Heart left ventricle (tissue), 13 donors: ENCODE results near the gene AFF3.

Source experiments
- CTCF ChIP-seq, 12 donors: fragments of 200-600 bp; sonication (generic) in 4 of 12; IDR thresholded peaks; one replicate each; pipeline versions ENCODE4 v1.5.0 to v1.8.0; 2018 to 2022; ENCODE audit warnings: antibody characterized with exemption in 12 of 12, mild to moderate bottlenecking in 5 of 12
- POLR2A ChIP-seq, 2 donors: fragments of 450-650 bp; IDR thresholded peaks; one replicate each; pipeline ENCODE4 v1.6.1; 2017; ENCODE audit warnings: antibody characterized with exemption in 2 of 2, mild to moderate bottlenecking in 2 of 2, moderate library complexity in 2 of 2
- donor health status: ischemic (EF 13 %, LVEDD 7.1; RV severe dilation, severe dysfunction).
- donor health status: DM: no; HTN: yes; CAD: no.
- donor health status: DM: no; HTN: no; CAD: no.
- donor health status: ischemic (EF 25% LVEDD 6.9; RV normal size, moderate dysfunction).
- donor health status: ischemic (EF 25% LVEDD 5.7; RV mildly dilated, moderate dysfunction).
- donor health status: ischemic (EF 35%, LVEDD 5.7; RV mildly dilated, moderate dysfunction).
- donor health status: nonischemic (EF 11% LVEDD 7.7; RV severe dilation, severe dysfunction).
- donor health status: DM: yes; HTN: yes; CAD: no.
- donor health status: PGD.
- donor health status: ischemic (EF 29% LVEDD 5.4; RV normal size, mild dysfunction).
- donor health status: nonischemic (EF 23%, LVEDD 6.1; RV moderate dilation, normal function).

- TF ChIP-seq CTCF (IDR thresholded peaks at IDR 0.05), result no peak
- no peak for TF ChIP-seq POLR2A (IDR thresholded peaks at IDR 0.05)
Measured at GRCh38 chr2:99834426-99834825, 308.0 kb downstream of the AFF3 start.
